Liver (tissue), 3 donors: ENCODE measurements around the gene TMEM183A.

ENCODE experiments used
- JUND ChIP-seq, 2 donors: IDR thresholded peaks; 2 replicates each; pipeline ENCODE4 v1.6.1; 2016; ENCODE audit warnings: antibody characterized with exemption in 2 of 2
- TAF1 ChIP-seq: conservative IDR thresholded peaks from 2 replicates; pipeline ENCODE4 v1.6.1; 2016; ENCODE audit warnings: antibody characterized with exemption, mild to moderate bottlenecking
- TF ChIP-seq, protein P1 (sequence below): fragments of 150-350 bp; IDR thresholded peaks from 2 replicates; pipeline ENCODE4 v1.5.1; 2017; ENCODE audit warnings: improper control_type of control experiment, low read depth, low read length; ENCODE audit not compliant: missing input control
- TF ChIP-seq, protein P2 (sequence below): IDR thresholded peaks from 2 replicates; pipeline ENCODE4 v1.6.1; 2016; ENCODE audit warnings: antibody characterized with exemption
- TF ChIP-seq, protein P3 (sequence below): IDR thresholded peaks from 2 replicates; pipeline ENCODE4 v1.6.1; 2016; ENCODE audit warnings: antibody characterized with exemption, mild to moderate bottlenecking
- donor health status: healthy.
- donor health status: healthy.

DNA sequence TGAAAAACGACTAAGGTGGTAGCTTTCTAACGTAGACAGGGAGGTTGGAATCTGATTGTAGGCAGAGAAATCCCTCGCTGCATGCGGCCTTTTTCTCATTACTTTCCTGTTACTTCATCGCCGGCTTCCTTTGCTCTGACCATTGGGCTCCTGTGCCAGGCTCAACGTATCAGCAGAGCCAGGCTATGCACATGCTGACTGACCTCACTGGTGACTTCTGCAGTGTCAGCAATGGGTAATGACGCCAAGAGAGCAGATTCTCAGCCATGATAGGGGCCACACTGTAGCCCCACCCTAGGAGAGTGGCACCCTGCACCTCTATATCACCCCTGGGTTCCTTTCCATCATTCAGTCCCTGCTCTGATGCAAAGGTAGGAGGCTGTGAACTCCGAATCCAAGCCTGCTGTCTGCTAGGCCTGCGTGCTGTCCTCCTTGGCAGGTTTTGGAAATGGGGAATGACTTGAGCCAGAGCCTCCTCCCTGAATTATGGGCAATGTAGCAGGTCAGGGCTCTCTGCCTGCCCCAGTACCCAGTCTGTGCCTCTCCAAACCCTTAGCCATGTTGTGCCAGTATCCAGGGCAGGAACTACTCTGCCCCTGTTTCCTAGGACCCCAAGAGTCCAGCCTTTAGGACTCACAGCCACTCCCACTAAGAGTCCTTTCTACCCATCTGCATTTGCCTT is 30.5 kb downstream of the TMEM183A start:
- TF ChIP-seq, protein P1, sequence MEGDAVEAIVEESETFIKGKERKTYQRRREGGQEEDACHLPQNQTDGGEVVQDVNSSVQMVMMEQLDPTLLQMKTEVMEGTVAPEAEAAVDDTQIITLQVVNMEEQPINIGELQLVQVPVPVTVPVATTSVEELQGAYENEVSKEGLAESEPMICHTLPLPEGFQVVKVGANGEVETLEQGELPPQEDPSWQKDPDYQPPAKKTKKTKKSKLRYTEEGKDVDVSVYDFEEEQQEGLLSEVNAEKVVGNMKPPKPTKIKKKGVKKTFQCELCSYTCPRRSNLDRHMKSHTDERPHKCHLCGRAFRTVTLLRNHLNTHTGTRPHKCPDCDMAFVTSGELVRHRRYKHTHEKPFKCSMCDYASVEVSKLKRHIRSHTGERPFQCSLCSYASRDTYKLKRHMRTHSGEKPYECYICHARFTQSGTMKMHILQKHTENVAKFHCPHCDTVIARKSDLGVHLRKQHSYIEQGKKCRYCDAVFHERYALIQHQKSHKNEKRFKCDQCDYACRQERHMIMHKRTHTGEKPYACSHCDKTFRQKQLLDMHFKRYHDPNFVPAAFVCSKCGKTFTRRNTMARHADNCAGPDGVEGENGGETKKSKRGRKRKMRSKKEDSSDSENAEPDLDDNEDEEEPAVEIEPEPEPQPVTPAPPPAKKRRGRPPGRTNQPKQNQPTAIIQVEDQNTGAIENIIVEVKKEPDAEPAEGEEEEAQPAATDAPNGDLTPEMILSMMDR = no peak
- TF ChIP-seq TAF1 (no peak), JUND (IDR thresholded peaks at IDR 0.05) (no peak)
- TF ChIP-seq, protein P2, sequence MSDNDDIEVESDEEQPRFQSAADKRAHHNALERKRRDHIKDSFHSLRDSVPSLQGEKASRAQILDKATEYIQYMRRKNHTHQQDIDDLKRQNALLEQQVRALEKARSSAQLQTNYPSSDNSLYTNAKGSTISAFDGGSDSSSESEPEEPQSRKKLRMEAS = no peak
- TF ChIP-seq, protein P3, sequence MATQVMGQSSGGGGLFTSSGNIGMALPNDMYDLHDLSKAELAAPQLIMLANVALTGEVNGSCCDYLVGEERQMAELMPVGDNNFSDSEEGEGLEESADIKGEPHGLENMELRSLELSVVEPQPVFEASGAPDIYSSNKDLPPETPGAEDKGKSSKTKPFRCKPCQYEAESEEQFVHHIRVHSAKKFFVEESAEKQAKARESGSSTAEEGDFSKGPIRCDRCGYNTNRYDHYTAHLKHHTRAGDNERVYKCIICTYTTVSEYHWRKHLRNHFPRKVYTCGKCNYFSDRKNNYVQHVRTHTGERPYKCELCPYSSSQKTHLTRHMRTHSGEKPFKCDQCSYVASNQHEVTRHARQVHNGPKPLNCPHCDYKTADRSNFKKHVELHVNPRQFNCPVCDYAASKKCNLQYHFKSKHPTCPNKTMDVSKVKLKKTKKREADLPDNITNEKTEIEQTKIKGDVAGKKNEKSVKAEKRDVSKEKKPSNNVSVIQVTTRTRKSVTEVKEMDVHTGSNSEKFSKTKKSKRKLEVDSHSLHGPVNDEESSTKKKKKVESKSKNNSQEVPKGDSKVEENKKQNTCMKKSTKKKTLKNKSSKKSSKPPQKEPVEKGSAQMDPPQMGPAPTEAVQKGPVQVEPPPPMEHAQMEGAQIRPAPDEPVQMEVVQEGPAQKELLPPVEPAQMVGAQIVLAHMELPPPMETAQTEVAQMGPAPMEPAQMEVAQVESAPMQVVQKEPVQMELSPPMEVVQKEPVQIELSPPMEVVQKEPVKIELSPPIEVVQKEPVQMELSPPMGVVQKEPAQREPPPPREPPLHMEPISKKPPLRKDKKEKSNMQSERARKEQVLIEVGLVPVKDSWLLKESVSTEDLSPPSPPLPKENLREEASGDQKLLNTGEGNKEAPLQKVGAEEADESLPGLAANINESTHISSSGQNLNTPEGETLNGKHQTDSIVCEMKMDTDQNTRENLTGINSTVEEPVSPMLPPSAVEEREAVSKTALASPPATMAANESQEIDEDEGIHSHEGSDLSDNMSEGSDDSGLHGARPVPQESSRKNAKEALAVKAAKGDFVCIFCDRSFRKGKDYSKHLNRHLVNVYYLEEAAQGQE = no peak
